Femur (tissue), 1 donor: ENCODE results near the gene DDX60.
"Not testable (repeated sequence)": the region's sequence is repeated elsewhere in the genome, so short reads cannot be mapped to it uniquely, and the experiment has no call there.

Source experiments
- DNase-seq: peaks from one replicate; pipeline ENCODE4 v3.0.0-alpha.2; 2017

The DDX60 gene

DNA sequence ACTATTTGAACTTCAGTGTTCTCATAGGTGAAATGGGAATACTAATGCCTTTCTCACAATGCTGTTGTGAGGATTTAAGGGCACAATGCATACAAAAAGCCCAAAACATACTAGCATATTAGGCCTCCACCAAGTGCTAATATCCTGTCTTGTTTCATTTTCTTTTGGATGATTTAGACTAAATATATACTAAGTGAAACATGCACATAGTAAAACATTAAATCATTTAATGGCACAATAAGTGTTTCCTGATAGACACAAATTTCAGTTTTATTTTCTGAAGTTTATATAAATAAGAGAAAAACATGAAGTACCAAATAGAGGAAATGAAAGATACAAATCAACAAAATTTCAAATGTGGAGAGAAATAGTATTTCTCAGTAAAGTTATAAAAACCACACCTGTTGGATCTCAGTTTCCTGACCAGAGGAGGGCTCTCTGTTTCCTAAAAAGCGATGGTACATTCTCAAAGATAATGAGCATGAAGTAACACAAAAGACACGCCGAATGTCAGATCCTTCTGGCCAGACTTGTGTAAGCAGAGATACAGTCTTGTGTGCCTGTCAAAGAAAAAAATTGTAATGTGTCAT, 25.1 kb downstream of the DDX60 start:
- DNase-seq = no peak

GRCh38 chr4:168291242-168291641, 27.3 kb downstream of the DDX60 start:
- no peak for DNase-seq

GRCh38 chr4:168285850-168286249, 32.7 kb downstream of the DDX60 start:
- not testable (repeated sequence) for DNase-seq

DNA sequence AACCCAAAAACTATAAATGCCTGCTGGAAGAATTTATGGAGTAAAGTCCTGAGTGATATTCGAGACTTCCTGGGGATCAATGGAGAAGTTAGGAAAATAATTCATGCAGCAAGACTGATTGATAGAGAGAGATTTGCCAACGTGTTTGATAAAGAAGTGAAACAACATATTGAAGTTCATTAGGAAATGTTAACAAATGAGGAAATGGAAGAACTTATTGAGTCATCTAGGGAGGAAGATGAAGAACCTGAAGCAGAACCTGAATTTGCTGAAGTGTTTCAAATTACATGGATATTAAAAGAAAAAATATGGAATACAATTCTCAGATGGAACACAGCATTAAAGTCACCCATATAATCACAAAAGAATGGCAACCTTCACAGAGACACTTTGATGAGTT, 39.0 kb downstream of the DDX60 start:
- no peak for DNase-seq

DNA sequence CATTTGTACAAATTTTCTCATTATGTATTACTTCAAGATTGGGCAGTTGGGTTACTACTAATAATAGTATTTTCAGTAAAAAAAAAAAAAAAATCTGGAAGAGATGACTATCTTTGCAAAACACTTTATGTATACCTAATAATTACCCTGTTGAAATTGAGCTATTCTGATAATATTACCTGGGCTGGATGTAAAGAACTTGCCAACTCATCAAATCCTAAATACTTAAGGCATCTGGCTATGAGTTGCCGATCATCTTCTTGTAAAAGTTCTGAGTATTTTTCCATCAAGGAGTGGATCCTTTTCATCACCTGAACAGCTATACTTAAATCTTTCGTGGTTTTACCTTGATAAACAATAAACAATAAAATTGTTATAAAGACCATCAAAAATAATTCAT, 42.7 kb downstream of the DDX60 start:
- no peak for DNase-seq

DNA sequence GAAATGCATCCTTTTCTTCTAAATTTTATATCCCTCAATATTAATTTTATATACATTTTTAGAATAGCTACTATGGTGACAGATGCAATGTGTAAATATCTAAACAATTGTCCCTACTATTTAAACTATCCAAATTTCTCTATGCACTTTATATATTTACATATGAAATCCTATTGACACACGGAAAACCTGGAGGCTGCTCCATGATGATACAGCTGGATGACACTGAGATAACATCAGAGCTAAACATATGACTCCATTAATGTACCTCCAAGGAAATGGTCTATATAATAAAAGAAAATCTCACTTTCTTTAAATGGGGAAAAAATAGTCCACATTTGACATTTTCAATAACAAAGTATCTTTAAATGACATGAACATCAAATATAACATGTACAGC, 43.7 kb downstream of the DDX60 start:
- no peak for DNase-seq

DNA sequence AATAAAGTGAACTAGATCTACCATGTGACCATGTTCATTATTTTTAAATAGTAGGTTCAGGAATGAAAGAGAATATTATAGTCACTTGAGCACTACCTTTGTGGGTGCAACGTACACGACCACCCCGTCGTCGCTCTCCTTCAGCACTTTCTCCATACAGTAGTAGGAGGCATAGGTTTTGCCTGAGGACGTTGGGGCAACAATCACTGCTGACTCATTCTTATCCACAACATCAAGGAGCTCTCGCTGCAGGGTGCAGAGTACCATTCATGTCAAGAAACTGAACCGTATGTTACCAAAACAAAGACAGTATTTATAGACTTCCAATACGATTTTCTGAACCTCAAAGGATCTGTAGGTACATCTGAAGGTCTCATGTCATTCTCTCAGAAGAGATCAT, 44.7 kb downstream of the DDX60 start:
- DNase-seq = no peak

GRCh38 chr4:168272488-168272887, 46.1 kb downstream of the DDX60 start:
- no peak for DNase-seq

- DNase-seq = no peak
These were observed 48.7 kb downstream of the DDX60 start for GRCh38 chr4:168269896-168270295.

- DNase-seq = no peak
These were observed 53.2 kb downstream of the DDX60 start for GRCh38 chr4:168265327-168265726.

DNA sequence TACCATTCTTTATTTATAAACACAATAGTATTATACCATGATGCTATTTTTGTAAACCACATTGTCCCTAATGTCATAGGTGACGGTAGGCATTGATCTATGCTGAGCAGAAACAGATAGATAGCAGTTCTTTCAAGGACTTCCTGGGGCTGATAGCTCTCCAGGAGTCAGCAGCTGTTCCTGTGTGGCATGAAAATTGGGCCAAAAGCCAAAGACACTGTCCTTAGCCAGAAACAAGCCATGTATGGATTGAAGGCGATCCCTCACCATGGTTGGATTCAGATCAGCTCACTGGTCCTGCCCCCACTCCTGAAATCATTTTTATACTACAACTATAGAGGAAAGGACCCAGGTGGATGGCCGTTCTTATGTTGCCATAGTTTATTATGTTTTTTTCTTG, 53.6 kb downstream of the DDX60 start:
- peak; percentile 55 for DNase-seq

- DNase-seq = no peak
These were observed 55.5 kb downstream of the DDX60 start for GRCh38 chr4:168263039-168263438.

GRCh38 chr4:168259096-168259495, 59.5 kb downstream of the DDX60 start:
- DNase-seq = no peak

GRCh38 chr4:168257768-168258167, 60.8 kb downstream of the DDX60 start:
- no peak for DNase-seq

GRCh38 chr4:168248176-168248710, 70.3 kb downstream of the DDX60 start:
- no peak for DNase-seq

DNA sequence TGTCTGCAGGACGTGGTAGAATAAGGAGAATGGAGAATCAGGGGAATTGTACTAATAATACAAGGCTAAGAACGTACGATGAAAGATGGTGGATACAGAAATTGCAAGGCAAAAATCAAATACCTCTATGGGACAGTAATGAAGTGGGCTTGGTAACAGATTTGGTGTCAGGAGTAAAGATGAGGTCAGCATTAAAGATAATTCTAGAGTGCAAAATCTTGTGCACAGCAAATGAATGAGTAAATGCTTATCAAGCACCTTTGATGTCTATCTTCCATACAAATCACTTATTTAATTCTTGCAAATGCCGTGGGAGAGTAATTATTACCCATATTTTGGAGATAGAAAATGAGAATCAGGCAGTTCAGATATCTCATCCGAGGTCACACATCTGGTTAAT, 70.9 kb downstream of the DDX60 start:
- DNase-seq = no peak

DNA sequence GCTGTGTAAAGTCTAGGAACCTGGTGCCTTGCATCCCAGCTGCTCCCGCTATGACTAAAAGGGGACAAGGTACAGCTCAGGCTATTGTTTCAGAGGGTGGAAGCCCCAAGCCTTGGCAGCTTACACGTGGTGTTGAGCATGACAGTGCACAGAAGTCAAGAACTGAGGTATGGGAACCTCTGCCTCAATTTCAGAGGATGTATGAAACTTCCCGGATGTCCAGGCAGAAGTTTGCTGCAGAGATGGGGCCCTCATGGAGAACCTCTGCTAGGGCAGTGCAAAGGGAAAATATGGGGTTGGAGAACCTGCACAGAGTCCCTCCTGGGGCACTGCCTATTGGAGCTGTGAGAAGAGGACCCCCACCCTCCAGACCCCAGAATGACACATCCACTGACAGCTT, 76.6 kb downstream of the DDX60 start:
- DNase-seq = no peak

DNA sequence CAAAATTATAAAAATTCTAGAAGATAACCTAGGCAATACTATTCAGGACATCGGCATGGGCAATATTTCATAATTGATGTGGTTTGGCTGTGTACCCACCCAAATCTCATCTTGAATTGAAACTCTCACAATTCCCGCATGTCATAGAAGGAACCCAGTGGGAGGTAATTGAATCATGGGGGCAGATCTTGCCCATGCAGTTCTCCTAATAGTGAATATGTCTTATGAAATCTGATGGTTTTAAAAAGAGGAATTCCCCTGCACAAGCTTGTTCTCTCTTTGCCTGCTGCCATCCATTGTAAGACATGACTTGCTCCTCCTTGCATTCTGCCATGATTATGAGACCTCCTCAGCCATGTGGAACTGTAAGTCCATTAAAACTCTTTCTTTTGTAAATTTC, 77.7 kb downstream of the DDX60 start:
- DNase-seq = no peak

DNA sequence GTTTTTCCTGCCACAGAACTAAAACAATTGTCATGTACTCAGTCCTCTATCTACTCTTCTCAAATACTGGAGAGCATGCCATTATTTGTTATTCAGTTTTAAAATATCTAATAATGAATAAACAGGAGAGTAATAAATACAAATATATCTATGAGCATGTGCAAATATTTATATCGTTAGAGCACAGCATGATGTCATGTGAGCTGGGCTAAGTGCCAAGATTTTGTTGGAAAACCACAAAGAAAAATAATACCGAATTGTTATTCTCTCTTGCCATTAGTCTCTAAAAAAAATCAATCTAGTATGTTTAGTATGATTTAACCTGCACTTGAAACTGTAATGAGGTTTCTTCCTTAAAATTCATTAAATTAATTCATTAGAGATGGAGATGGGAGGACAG, 97.3 kb downstream of the DDX60 start:
- peak; percentile 27 for DNase-seq

GRCh38 chr4:168220893-168221292, 97.7 kb downstream of the DDX60 start:
- DNase-seq = no peak

DNA sequence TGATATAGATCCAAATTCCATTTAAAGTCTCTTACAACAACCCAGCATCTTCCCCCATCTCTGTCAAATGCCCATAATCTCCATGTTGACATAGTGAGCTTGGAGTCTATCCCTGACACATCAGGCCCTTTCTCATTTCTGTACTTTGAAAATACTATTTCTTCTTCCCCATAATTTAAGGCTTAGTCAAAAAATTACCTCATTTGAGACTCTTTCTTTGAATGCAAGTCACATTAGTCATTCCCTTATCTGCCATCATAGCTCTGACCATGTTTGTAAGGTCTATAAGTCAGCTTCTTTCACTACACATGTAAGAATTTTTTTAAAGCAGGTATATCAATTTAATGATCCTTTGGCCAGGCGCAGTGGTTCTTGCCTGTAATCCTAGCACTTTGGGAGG, 99.9 kb downstream of the DDX60 start:
- DNase-seq = no peak

DNA sequence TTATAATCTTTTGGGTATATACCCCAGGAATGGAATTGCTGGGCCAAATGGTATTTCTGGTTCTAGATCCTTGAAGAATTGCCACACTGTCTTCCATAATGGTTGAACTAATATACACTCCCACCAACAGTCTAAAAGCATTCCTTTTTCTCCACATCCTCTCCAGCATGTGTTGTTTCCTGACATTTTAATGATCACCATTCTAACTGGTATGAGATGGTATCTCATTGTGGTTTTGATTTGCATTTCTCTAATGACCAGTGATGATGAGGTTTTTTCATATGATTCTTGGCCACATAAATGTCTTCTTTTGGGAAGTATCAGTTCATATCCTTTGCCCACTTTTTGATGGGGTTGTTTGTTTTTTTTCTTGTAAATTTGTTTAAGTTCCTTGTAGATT, 105.0 kb downstream of the DDX60 start:
- DNase-seq = not testable (repeated sequence)

- no peak for DNase-seq
These were observed 105.9 kb downstream of the DDX60 start for GRCh38 chr4:168212656-168213055.

DNA sequence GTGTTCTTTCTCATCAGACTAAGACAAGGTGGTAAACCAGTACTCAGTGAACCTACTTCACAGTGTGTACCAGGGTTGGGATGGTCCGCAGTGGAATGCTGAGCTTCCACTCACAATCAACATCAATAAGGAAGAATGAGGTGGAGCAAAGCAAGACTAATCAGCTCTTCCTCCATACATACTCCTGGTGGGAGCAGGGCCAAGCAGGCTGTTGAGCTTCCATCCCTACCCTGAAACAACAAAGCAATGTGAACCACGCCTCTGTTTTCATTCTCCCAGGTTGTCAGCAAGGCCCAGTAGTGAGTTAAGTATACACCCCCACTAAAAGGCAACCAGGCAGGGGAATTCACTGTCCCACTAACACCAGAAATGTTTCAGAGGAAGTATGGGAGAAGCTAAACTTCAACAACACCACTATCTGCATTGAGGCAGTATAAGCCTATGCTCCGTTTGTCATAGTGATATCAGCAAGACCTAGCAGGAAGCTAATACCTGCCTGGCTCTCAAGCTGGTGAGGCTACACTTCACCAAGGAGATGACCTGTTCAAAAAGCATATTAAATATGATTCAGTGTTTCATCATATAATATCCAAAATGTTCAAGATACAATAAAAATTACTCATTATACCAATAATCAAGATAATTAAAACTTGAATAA, 109.5 kb downstream of the DDX60 start:
- DNase-seq = no peak
